Measurements from ENCODE around the gene TMEM125. TPM values are rescaled to one million over a fixed set of nuclear protein-coding genes. Genes with fewer than 3 reads are reported as not detected.

Gene TMEM125
- total and polyA plus RNA-seq, 8 donors: 36.1 to 202 (median 43.3) TPM

- Histone ChIP-seq H3K4me3 (no peak overlapping the region), H3K27ac (peak overlapping the region; percentile 45 to 53), H3K27me3 (no peaks in the 10 kb centered on the region), H3K36me3 (no peaks in the 10 kb centered on the region), H3K9me3 (no peaks in the 10 kb centered on the region), H3K4me1 (peaks cover 8 to 13% of the 10 kb centered on the region in 2 donors)
- peak in 1 of 4 donors; percentile 20 for DNase-seq
- intact Hi-C loops (cut with DNase I): no loop called here
- ATAC-seq: peak; percentile 44
- TF ChIP-seq CTCF (IDR thresholded peaks at IDR 0.05): no peak
Observed at GRCh38 chr1:43293896-43294760, 24.3 kb downstream of the TMEM125 start.

GRCh38 chr1:43294761-43295160 is 25.0 kb downstream of the TMEM125 start:
- Histone ChIP-seq H3K27me3 (no peaks in the 10 kb centered on the region), H3K36me3 (no peaks in the 10 kb centered on the region), H3K4me3 (no peak overlapping the region), H3K9me3 (no peaks in the 10 kb centered on the region), H3K4me1 (peaks cover 8 to 13% of the 10 kb centered on the region in 2 donors), H3K27ac (peak overlapping the region; percentile 45 to 53)
- intact Hi-C loops (cut with DNase I): no loop called here
- peak in 1 of 4 donors; percentile 20 for DNase-seq
- no peak for TF ChIP-seq CTCF (IDR thresholded peaks at IDR 0.05)
- ATAC-seq: no peak

GRCh38 chr1:43296207-43296606 is 26.4 kb downstream of the TMEM125 start:
- intact Hi-C loops (cut with DNase I): no loop called here
- no peak for TF ChIP-seq CTCF (IDR thresholded peaks at IDR 0.05)
- peaks cover 8 to 13% of the 10 kb centered on the region in 2 donors for H3K4me1 ChIP-seq

GRCh38 chr1:43298055-43298454 is 28.3 kb downstream of the TMEM125 start:
- H3K27ac ChIP-seq: no peak overlapping the region

More at GRCh38 chr1:43296207-43296606, 26.4 kb downstream of the TMEM125 start:
- DNase-seq (no peak), ATAC-seq (no peak)
- Histone ChIP-seq H3K36me3 (no peaks in the 10 kb centered on the region), H3K27me3 (no peaks in the 10 kb centered on the region), H3K9me3 (no peaks in the 10 kb centered on the region), H3K4me3 (no peak overlapping the region), H3K27ac (peak overlapping the region; percentile 16 to 38)

More at GRCh38 chr1:43298055-43298454, 28.3 kb downstream of the TMEM125 start:
- no peak for TF ChIP-seq CTCF (IDR thresholded peaks at IDR 0.05)
- intact Hi-C loops (cut with DNase I): no loop called here
- Histone ChIP-seq H3K27me3 (no peaks in the 10 kb centered on the region), H3K36me3 (no peaks in the 10 kb centered on the region), H3K9me3 (no peaks in the 10 kb centered on the region), H3K4me3 (no peak overlapping the region), H3K4me1 (peaks cover 8 to 13% of the 10 kb centered on the region in 2 donors)
- DNase-seq (no peak), ATAC-seq (no peak)

Data from left lung (tissue), 10 donors.